GM12891 (cell line): Measurements from ENCODE around the gene TTYH3.

Experiments used
- POLR2A ChIP-seq: IDR thresholded peaks from 2 replicates; pipeline ENCODE4 v1.6.1; 2011; ENCODE audit warnings: low read depth, low read length, control low read depth
- POLR2AphosphoS5 ChIP-seq: IDR thresholded peaks from 2 replicates; pipeline ENCODE4 v1.6.1; 2011; ENCODE audit warnings: low read depth, low read length, control low read depth
- POU2F2 ChIP-seq: IDR thresholded peaks from 2 replicates; pipeline ENCODE4 v1.6.1; 2011; ENCODE audit warnings: low read depth, mild to moderate bottlenecking, control low read depth, low read length, moderate library complexity

DNA sequence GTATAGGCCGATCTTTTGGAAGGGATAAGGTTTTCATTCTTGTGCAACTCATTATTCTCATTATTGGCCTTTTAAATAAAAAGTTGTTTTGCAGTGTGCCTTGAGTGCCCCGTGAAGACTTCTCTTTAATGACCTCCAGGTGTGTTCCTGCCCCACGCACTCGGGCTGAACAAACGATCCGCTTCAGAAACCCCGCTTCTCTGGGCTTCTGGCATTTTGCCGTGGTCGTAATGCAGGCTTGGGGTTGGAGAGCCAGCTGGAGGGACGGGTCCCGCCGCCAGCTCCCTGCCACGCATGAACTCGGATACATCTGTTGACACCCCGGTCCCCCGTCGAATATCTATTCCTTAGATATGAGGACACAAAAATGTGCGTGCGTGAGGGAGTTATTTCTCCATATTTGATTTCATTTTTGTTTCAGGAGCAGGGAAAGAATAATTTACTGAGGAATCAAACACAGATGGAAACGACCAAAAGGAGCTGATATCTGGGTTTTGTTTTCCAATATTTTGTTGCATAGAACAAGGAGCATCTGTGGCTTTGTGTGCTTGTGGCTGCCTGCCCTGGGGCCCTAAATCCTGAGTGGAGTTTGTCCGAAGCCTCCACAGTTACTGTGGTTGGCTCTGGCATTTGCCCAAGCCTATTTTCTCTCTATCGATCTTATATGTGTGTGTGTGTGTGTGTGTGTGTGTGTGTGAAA is 17.0 kb upstream of the TTYH3 start:
- TF ChIP-seq POLR2A: no peak
- TF ChIP-seq POU2F2: no peak
- no peak for TF ChIP-seq POLR2AphosphoS5
